Activated CD8-positive, alpha-beta T cell treated with anti-CD3 and anti-CD28 coated beads for 36 hours (primary cell): ENCODE measurements around the gene FRMPD2. TPM values are rescaled to one million over a fixed set of nuclear protein-coding genes. Genes with fewer than 3 reads are reported as not detected.

ENCODE experiments used
- ATAC-seq: fragments of 200-7000 bp; cut with Tn5 transposase; one replicate; pipeline ENCODE4 v1.10.0; 2021; ENCODE audit warnings: mild to moderate bottlenecking, moderate library complexity
- CTCF ChIA-PET: fragments of 350-600 bp; sonication (Branson Sonifier 250); formaldehyde crosslinking; loops from one replicate; lab custom pipeline; 2021; ENCODE audit warnings: antibody characterized with exemption; lab: Charles Lee
- POLR2A ChIA-PET: fragments of 350-600 bp; sonication (Branson Sonifier 250); formaldehyde crosslinking; loops from one replicate; lab custom pipeline; 2021; ENCODE audit warnings: antibody characterized with exemption; lab: Charles Lee
- DNase-seq: peaks from one replicate; pipeline ENCODE4 v3.0.0-alpha.2; 2020
- H3K27ac Mint-ChIP-seq: one replicate; pipeline ENCODE4 v1.8.0; 2021; ENCODE audit warnings: mild to moderate bottlenecking, mixed read lengths
- H3K27me3 Mint-ChIP-seq: one replicate; pipeline ENCODE4 v1.8.0; 2021; ENCODE audit warnings: mixed read lengths
- H3K36me3 Mint-ChIP-seq: one replicate; pipeline ENCODE4 v1.8.0; 2021; ENCODE audit warnings: low read depth, mixed read lengths
- H3K4me1 Mint-ChIP-seq: one replicate; pipeline ENCODE4 v1.8.0; 2021; ENCODE audit warnings: low read depth, mixed read lengths
- H3K4me3 Mint-ChIP-seq: one replicate; pipeline ENCODE4 v1.8.0; 2021; ENCODE audit warnings: mild to moderate bottlenecking, moderate library complexity, mixed read lengths
- H3K9me3 Mint-ChIP-seq: one replicate; pipeline ENCODE4 v1.8.0; 2021; ENCODE audit warnings: mixed read lengths
- CTCF ChIP-seq: fragments of 200-600 bp; IDR thresholded peaks from one replicate; pipeline ENCODE4 v1.8.0; 2022; ENCODE audit warnings: antibody characterized with exemption, mild to moderate bottlenecking
- intact Hi-C: fragments of 100-400 bp; cut with micrococcal nuclease; formaldehyde crosslinking; loops from one replicate; pipeline ENCODE4 v1.10.0; 2022
- total RNA-seq, 2 experiments: library from RNA; stranded (reverse); gene quantifications; one replicate each; pipeline ENCODE4 v1.2.3, GENCODE V29; 2021

Gene FRMPD2
- total RNA-seq, 2 experiments from 2014 or later, result not detected

- H3K36me3 Mint-ChIP-seq, result no peaks in the 10 kb centered on the region
Observed at GRCh38 chr10:48240196-48240595, 34.3 kb downstream of the FRMPD2 start.

GRCh38 chr10:48239618-48240017, 34.9 kb downstream of the FRMPD2 start:
- H3K9me3 Mint-ChIP-seq, result no peaks in the 10 kb centered on the region
- intact Hi-C loops, result no loop called here
- DNase-seq (no peak), ATAC-seq (no peak)
- H3K4me1 Mint-ChIP-seq, result no peaks in the 10 kb centered on the region
- TF ChIP-seq CTCF, result no peak
- ChIA-PET CTCF (no interaction called here), POLR2A (no interaction called here)
- no peak overlapping the region for H3K27ac Mint-ChIP-seq
- H3K4me3 Mint-ChIP-seq, result no peak overlapping the region
- H3K36me3 Mint-ChIP-seq, result no peaks in the 10 kb centered on the region
- no peaks in the 10 kb centered on the region for H3K27me3 Mint-ChIP-seq

More at GRCh38 chr10:48240196-48240595, 34.3 kb downstream of the FRMPD2 start:
- H3K27ac Mint-ChIP-seq, result no peak overlapping the region
- ChIA-PET POLR2A (no interaction called here), CTCF (no interaction called here)
- H3K4me1 Mint-ChIP-seq, result no peaks in the 10 kb centered on the region
- intact Hi-C loops, result no loop called here
- DNase-seq, result no peak
- ATAC-seq, result no peak
- no peak for TF ChIP-seq CTCF
- H3K9me3 Mint-ChIP-seq, result no peaks in the 10 kb centered on the region
- H3K4me3 Mint-ChIP-seq, result no peak overlapping the region
- H3K27me3 Mint-ChIP-seq, result no peaks in the 10 kb centered on the region

- TF ChIP-seq CTCF, result no peak
- H3K4me1 Mint-ChIP-seq, result no peaks in the 10 kb centered on the region
- H3K36me3 Mint-ChIP-seq, result no peaks in the 10 kb centered on the region
- intact Hi-C loops, result no loop called here
- ATAC-seq (no peak), DNase-seq (no peak)
- H3K27ac Mint-ChIP-seq, result no peak overlapping the region
- H3K9me3 Mint-ChIP-seq, result no peaks in the 10 kb centered on the region
- no peak overlapping the region for H3K4me3 Mint-ChIP-seq
- POLR2A ChIA-PET, result no interaction called here
- no peaks in the 10 kb centered on the region for H3K27me3 Mint-ChIP-seq
- CTCF ChIA-PET, result interaction anchor here (1.3 kb wide), 1 partner anchor 13 kb away, joined by 3 read pairs; no protein-coding TSS in a partner anchor
Observed at GRCh38 chr10:48238826-48239520, 35.5 kb downstream of the FRMPD2 start.

- no peak for DNase-seq
- Mint-ChIP-seq H3K9me3 (no peaks in the 10 kb centered on the region), H3K27me3 (no peaks in the 10 kb centered on the region), H3K4me1 (no peaks in the 10 kb centered on the region), H3K4me3 (no peak overlapping the region), H3K36me3 (no peaks in the 10 kb centered on the region), H3K27ac (no peak overlapping the region)
- TF ChIP-seq CTCF, result no peak
- POLR2A ChIA-PET, result interaction anchor here (0.6 kb wide), 1 partner anchor 39 kb away, joined by 3 read pairs; no protein-coding TSS in a partner anchor
- CTCF ChIA-PET, result interaction anchor here (1.0 to 1.3 kb wide), 2 partner anchors 12 to 22 kb away, joined by 3 to 4 read pairs; no protein-coding TSS in a partner anchor
- no peak for ATAC-seq
- intact Hi-C loops, result no loop called here
Observed at GRCh38 chr10:48237259-48238250, 36.9 kb downstream of the FRMPD2 start.
